Measurements from ENCODE around the gene PRDM10.

The PRDM10 gene, protein sequence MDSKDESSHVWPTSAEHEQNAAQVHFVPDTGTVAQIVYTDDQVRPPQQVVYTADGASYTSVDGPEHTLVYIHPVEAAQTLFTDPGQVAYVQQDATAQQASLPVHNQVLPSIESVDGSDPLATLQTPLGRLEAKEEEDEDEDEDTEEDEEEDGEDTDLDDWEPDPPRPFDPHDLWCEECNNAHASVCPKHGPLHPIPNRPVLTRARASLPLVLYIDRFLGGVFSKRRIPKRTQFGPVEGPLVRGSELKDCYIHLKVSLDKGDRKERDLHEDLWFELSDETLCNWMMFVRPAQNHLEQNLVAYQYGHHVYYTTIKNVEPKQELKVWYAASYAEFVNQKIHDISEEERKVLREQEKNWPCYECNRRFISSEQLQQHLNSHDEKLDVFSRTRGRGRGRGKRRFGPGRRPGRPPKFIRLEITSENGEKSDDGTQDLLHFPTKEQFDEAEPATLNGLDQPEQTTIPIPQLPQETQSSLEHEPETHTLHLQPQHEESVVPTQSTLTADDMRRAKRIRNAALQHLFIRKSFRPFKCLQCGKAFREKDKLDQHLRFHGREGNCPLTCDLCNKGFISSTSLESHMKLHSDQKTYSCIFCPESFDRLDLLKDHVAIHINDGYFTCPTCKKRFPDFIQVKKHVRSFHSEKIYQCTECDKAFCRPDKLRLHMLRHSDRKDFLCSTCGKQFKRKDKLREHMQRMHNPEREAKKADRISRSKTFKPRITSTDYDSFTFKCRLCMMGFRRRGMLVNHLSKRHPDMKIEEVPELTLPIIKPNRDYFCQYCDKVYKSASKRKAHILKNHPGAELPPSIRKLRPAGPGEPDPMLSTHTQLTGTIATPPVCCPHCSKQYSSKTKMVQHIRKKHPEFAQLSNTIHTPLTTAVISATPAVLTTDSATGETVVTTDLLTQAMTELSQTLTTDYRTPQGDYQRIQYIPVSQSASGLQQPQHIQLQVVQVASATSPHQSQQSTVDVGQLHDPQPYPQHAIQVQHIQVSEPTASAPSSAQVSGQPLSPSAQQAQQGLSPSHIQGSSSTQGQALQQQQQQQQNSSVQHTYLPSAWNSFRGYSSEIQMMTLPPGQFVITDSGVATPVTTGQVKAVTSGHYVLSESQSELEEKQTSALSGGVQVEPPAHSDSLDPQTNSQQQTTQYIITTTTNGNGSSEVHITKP

GRCh38 chr11:130002352-130002845 lies at the start of gene PRDM10:
PRDM10 (minus strand) TSS chr11:130002835; CDS start chr11:129960964, 41,871 bp downstream.
- H3K9ac ChIP-seq (ENCODE audit: low read depth, low read length) = peak within 1 kb of the TSS; percentile 99

GRCh38 chr11:130051082-130051481 lies 48.4 kb upstream of the PRDM10 start:
- H3K9me3 ChIP-seq (ENCODE audit: control insufficient read depth, insufficient read depth, low read length) = no peaks in the 10 kb centered on the region
- no peaks in the 10 kb centered on the region for H3K27me3 ChIP-seq (ENCODE audit: control insufficient read depth, insufficient read depth, low read length)
- no peak overlapping the region for H3K4me3 ChIP-seq (ENCODE audit: low read depth, low read length)
- H3K4me1 ChIP-seq (ENCODE audit: control insufficient read depth, insufficient read depth, low read length) = no peaks in the 10 kb centered on the region
- no peaks in the 10 kb centered on the region for H3K36me3 ChIP-seq (ENCODE audit: control insufficient read depth, insufficient read depth, low read length)
- H3K9ac ChIP-seq (ENCODE audit: low read depth, low read length) = no peak overlapping the region

More at GRCh38 chr11:130002352-130002845, at the start of gene PRDM10:
- no peaks in the 10 kb centered on the region for H3K36me3 ChIP-seq (ENCODE audit: control insufficient read depth, insufficient read depth, low read length)
- H3K4me3 ChIP-seq (ENCODE audit: low read depth, low read length) = peak within 1 kb of the TSS; percentile 81
- no peaks in the 10 kb centered on the region for H3K27me3 ChIP-seq (ENCODE audit: control insufficient read depth, insufficient read depth, low read length)
- peaks cover 4% of the 10 kb centered on the region for H3K4me1 ChIP-seq (ENCODE audit: control insufficient read depth, insufficient read depth, low read length)
- no peaks in the 10 kb centered on the region for H3K9me3 ChIP-seq (ENCODE audit: control insufficient read depth, insufficient read depth, low read length)

DNA sequence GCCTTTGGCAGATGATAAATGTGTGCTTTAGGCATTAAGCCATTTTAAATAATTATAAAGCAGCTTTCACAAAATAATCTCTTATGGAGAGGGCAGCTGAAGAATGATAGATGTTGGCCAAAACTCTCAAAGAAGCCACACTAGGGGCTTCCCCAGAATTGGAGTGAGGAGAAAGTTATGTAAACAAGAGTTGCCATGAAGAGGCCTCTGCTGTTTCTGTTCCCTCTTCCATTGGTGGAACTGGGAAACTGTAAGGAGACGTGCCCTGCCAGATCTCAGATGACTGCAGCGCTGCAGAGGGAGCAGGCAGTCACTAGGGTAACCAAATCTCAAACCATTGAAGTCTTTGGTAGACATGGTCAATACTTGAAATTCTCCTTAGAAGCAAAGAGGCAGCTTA lies 47.6 kb upstream of the PRDM10 start:
- no peaks in the 10 kb centered on the region for H3K4me1 ChIP-seq (ENCODE audit: control insufficient read depth, insufficient read depth, low read length)
- H3K9me3 ChIP-seq (ENCODE audit: control insufficient read depth, insufficient read depth, low read length) = no peaks in the 10 kb centered on the region
- H3K36me3 ChIP-seq (ENCODE audit: control insufficient read depth, insufficient read depth, low read length) = no peaks in the 10 kb centered on the region
- no peaks in the 10 kb centered on the region for H3K27me3 ChIP-seq (ENCODE audit: control insufficient read depth, insufficient read depth, low read length)
- H3K9ac ChIP-seq (ENCODE audit: low read depth, low read length) = no peak overlapping the region
- H3K4me3 ChIP-seq (ENCODE audit: low read depth, low read length) = no peak overlapping the region

GRCh38 chr11:130049328-130049771 lies 46.7 kb upstream of the PRDM10 start:
- Histone ChIP-seq H3K4me3 (ENCODE audit: low read depth, low read length) (no peak overlapping the region), H3K9me3 (ENCODE audit: control insufficient read depth, insufficient read depth, low read length) (no peaks in the 10 kb centered on the region), H3K36me3 (ENCODE audit: control insufficient read depth, insufficient read depth, low read length) (no peaks in the 10 kb centered on the region), H3K9ac (ENCODE audit: low read depth, low read length) (no peak overlapping the region), H3K4me1 (ENCODE audit: control insufficient read depth, insufficient read depth, low read length) (no peaks in the 10 kb centered on the region), H3K27me3 (ENCODE audit: control insufficient read depth, insufficient read depth, low read length) (no peaks in the 10 kb centered on the region)

- Histone ChIP-seq H3K9me3 (ENCODE audit: control insufficient read depth, insufficient read depth, low read length) (no peaks in the 10 kb centered on the region), H3K4me3 (ENCODE audit: low read depth, low read length) (no peak overlapping the region), H3K9ac (ENCODE audit: low read depth, low read length) (no peak overlapping the region), H3K27me3 (ENCODE audit: control insufficient read depth, insufficient read depth, low read length) (no peaks in the 10 kb centered on the region), H3K4me1 (ENCODE audit: control insufficient read depth, insufficient read depth, low read length) (no peaks in the 10 kb centered on the region), H3K36me3 (ENCODE audit: control insufficient read depth, insufficient read depth, low read length) (no peaks in the 10 kb centered on the region)
Observed at GRCh38 chr11:130047141-130047540, 44.5 kb upstream of the PRDM10 start.

DNA sequence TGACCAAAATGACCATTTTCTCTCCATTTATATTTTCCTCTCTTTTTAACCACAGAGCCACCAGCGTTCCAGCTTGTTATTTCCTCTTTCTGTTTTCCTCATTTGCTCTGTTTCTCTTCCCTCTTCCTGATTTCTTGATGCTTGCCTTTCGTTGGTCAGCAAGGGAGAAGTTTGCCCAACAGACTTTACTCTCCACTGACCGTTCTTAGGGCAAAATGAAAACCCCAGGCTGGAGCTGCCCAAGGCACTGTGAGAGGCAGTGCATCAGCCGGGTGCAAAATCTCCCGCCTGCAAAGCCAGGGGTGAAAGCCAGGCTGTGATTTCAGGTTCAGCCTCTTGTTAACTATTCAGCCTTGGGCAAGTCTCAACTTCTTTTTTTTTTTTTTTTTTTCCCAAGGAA lies 40.9 kb upstream of the PRDM10 start:
- Histone ChIP-seq H3K4me1 (ENCODE audit: control insufficient read depth, insufficient read depth, low read length) (no peaks in the 10 kb centered on the region), H3K27me3 (ENCODE audit: control insufficient read depth, insufficient read depth, low read length) (no peaks in the 10 kb centered on the region), H3K9me3 (ENCODE audit: control insufficient read depth, insufficient read depth, low read length) (no peaks in the 10 kb centered on the region), H3K4me3 (ENCODE audit: low read depth, low read length) (no peak overlapping the region), H3K9ac (ENCODE audit: low read depth, low read length) (no peak overlapping the region), H3K36me3 (ENCODE audit: control insufficient read depth, insufficient read depth, low read length) (no peaks in the 10 kb centered on the region)

DNA sequence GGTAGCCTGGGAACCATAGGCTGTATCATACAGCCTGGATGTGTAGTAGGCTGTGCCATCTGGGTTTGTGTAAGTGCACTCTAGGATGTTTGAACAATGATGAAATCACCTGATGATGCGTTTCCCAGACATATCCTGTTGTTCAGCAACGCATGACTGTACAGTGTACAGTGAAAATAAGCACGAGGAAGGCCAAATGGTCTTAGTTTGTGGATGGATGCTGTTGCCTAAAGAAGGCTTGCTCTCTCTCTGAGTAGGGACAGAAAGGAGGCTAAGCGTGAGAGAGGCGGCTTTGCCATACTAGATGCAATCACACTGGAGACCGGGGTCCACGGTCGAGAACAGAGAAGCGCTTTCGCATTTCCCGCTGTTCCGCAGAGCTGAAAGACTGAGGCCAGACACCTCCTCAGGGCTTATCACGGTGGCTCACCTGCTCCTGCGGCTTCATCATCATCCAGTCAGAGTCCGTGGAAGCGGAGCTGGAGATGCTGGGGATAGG lies 39.5 kb upstream of the PRDM10 start:
- H3K36me3 ChIP-seq (ENCODE audit: control insufficient read depth, insufficient read depth, low read length) = no peaks in the 10 kb centered on the region
- H3K4me1 ChIP-seq (ENCODE audit: control insufficient read depth, insufficient read depth, low read length) = no peaks in the 10 kb centered on the region
- H3K9ac ChIP-seq (ENCODE audit: low read depth, low read length) = no peak overlapping the region
- H3K27me3 ChIP-seq (ENCODE audit: control insufficient read depth, insufficient read depth, low read length) = no peaks in the 10 kb centered on the region
- H3K4me3 ChIP-seq (ENCODE audit: low read depth, low read length) = no peak overlapping the region
- H3K9me3 ChIP-seq (ENCODE audit: control insufficient read depth, insufficient read depth, low read length) = no peaks in the 10 kb centered on the region

DNA sequence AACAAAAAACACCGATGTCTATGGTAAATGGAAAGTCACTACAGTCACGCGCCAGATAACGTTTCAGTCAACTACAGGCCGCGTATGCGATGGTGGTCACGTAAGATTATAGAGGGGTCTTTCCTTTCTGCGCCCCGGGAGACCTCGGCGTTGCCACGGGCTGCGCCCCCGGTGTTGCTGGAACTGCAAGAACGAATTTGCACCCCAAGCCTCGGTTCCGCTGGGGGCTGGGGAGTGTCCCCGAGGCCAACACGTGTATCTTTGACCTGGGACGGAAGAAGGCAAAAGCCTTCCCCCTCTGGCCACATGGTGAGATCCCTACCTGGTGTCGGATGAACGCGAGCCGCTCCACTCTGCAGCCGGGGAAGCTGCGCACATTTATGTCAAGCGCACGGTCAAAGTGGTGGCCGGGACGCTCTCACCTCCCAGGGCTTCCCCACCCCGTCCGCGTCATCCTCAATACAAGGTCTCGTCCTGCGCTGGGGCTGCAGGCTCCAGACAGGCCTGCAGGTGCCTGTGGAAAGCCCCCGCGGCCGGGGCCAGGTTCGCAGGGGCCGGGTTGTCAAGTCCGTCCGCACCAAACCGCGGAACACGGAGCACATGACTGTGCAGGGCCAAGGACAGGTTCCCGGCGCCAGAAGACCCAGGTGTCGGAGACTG lies 37.8 kb upstream of the PRDM10 start:
- Histone ChIP-seq H3K27me3 (ENCODE audit: control insufficient read depth, insufficient read depth, low read length) (no peaks in the 10 kb centered on the region), H3K36me3 (ENCODE audit: control insufficient read depth, insufficient read depth, low read length) (no peaks in the 10 kb centered on the region), H3K4me3 (ENCODE audit: low read depth, low read length) (no peak overlapping the region), H3K9me3 (ENCODE audit: control insufficient read depth, insufficient read depth, low read length) (no peaks in the 10 kb centered on the region), H3K4me1 (ENCODE audit: control insufficient read depth, insufficient read depth, low read length) (no peaks in the 10 kb centered on the region), H3K9ac (ENCODE audit: low read depth, low read length) (no peak overlapping the region)

- no peak overlapping the region for H3K4me3 ChIP-seq (ENCODE audit: low read depth, low read length)
- H3K27me3 ChIP-seq (ENCODE audit: control insufficient read depth, insufficient read depth, low read length) = no peaks in the 10 kb centered on the region
- H3K4me1 ChIP-seq (ENCODE audit: control insufficient read depth, insufficient read depth, low read length) = no peaks in the 10 kb centered on the region
- no peaks in the 10 kb centered on the region for H3K36me3 ChIP-seq (ENCODE audit: control insufficient read depth, insufficient read depth, low read length)
- H3K9ac ChIP-seq (ENCODE audit: low read depth, low read length) = no peak overlapping the region
- H3K9me3 ChIP-seq (ENCODE audit: control insufficient read depth, insufficient read depth, low read length) = no peaks in the 10 kb centered on the region
Observed at GRCh38 chr11:130037881-130038585, 35.4 kb upstream of the PRDM10 start.

GRCh38 chr11:130037058-130037457 lies 34.4 kb upstream of the PRDM10 start:
- Histone ChIP-seq H3K27me3 (ENCODE audit: control insufficient read depth, insufficient read depth, low read length) (no peaks in the 10 kb centered on the region), H3K4me1 (ENCODE audit: control insufficient read depth, insufficient read depth, low read length) (no peaks in the 10 kb centered on the region), H3K36me3 (ENCODE audit: control insufficient read depth, insufficient read depth, low read length) (no peaks in the 10 kb centered on the region), H3K9me3 (ENCODE audit: control insufficient read depth, insufficient read depth, low read length) (no peaks in the 10 kb centered on the region), H3K4me3 (ENCODE audit: low read depth, low read length) (no peak overlapping the region), H3K9ac (ENCODE audit: low read depth, low read length) (no peak overlapping the region)

Measured in iPS-15b (cell line).